Osteoblast (primary cell): ENCODE results near the gene ZSCAN5B. TPM values are rescaled to one million over a fixed set of nuclear protein-coding genes. Genes with fewer than 3 reads are reported as not detected.
"Not testable (repeated sequence)": the region's sequence is repeated elsewhere in the genome, so short reads cannot be mapped to it uniquely, and the experiment has no call there.

Experiments
- DNase-seq: peaks from one replicate; pipeline ENCODE4 v3.0.0; 2011; ENCODE audit warnings: low spot score, mixed read lengths; ENCODE audit not compliant: insufficient read length; ENCODE audit errors: missing footprints
- H2AFZ ChIP-seq: 2 replicates; pipeline ENCODE4 v1.6.0; 2011; ENCODE audit warnings: mild to moderate bottlenecking, low read length
- H3K27ac ChIP-seq: 2 replicates; pipeline ENCODE4 v1.5.1; 2011; ENCODE audit warnings: mild to moderate bottlenecking, low read depth, low read length, moderate library complexity
- H3K27me3 ChIP-seq: 2 replicates; pipeline ENCODE4 v1.6.0; 2012; ENCODE audit warnings: mild to moderate bottlenecking, control low read depth, inconsistent platforms, low read length, moderate library complexity; ENCODE audit not compliant: insufficient read depth
- H3K36me3 ChIP-seq: 2 replicates; pipeline ENCODE4 v1.5.1; 2011; ENCODE audit warnings: mild to moderate bottlenecking, low read length, control low read depth, moderate library complexity; ENCODE audit not compliant: insufficient read depth
- H3K4me1 ChIP-seq: 2 replicates; pipeline ENCODE4 v1.5.1; 2011; ENCODE audit warnings: mild to moderate bottlenecking, low read length, control low read depth, moderate library complexity; ENCODE audit not compliant: insufficient read depth
- H3K4me2 ChIP-seq: 2 replicates; pipeline ENCODE4 v1.6.0; 2011; ENCODE audit warnings: mild to moderate bottlenecking, low read length; ENCODE audit not compliant: insufficient read depth
- H3K4me3 ChIP-seq: fragments of 200-600 bp; sonication (generic); 3 replicates; pipeline ENCODE4 v1.5.1; 2012; ENCODE audit warnings: mild to moderate bottlenecking, low read length, inconsistent platforms; ENCODE audit not compliant: insufficient read depth
- H3K79me2 ChIP-seq: 2 replicates; pipeline ENCODE4 v1.6.0; 2012; ENCODE audit warnings: mild to moderate bottlenecking, low read length, control low read depth, inconsistent platforms; ENCODE audit not compliant: insufficient read depth
- H3K9me3 ChIP-seq: 2 replicates; pipeline ENCODE4 v1.5.1; 2011; ENCODE audit warnings: low read depth, low read length, control low read depth
- H4K20me1 ChIP-seq: 2 replicates; pipeline ENCODE4 v1.6.0; 2012; ENCODE audit warnings: mild to moderate bottlenecking, low read length, control low read depth; ENCODE audit not compliant: insufficient read depth
- CTCF ChIP-seq: IDR thresholded peaks from 2 replicates; pipeline ENCODE4 v1.5.1; 2011; ENCODE audit warnings: mild to moderate bottlenecking, low read depth, low read length, moderate library complexity; ENCODE audit errors: extremely low read depth
- total RNA-seq: library from RNA; depleted of rRNA; stranded (reverse); fragments of >200 nt; gene quantifications from 2 replicates; pipeline ENCODE4 v1.2.3, GENCODE V29; 2012

The ZSCAN5B gene
- under 0.01 TPM in 1 of 2 replicates, not detected in the other for total RNA-seq

GRCh38 chr19:56197646-56198045 is at the start of gene ZSCAN5B:
Gene ZSCAN5B, minus strand, starts transcription at chr19:56197783. Its CDS starts 4,731 bp downstream, at chr19:56193052.
- not testable (repeated sequence) for H3K79me2 ChIP-seq, H4K20me1 ChIP-seq, H3K27ac ChIP-seq, H3K4me2 ChIP-seq, H3K27me3 ChIP-seq, DNase-seq, H3K4me3 ChIP-seq, H3K9me3 ChIP-seq, H2AFZ ChIP-seq, H3K36me3 ChIP-seq, H3K4me1 ChIP-seq

GRCh38 chr19:56245764-56246163 is 48.2 kb upstream of the ZSCAN5B start:
- not testable (repeated sequence) for H3K27ac ChIP-seq, H3K36me3 ChIP-seq, H3K27me3 ChIP-seq, H3K4me3 ChIP-seq, H3K79me2 ChIP-seq, H3K4me2 ChIP-seq, H2AFZ ChIP-seq, H3K9me3 ChIP-seq, DNase-seq, H3K4me1 ChIP-seq, H4K20me1 ChIP-seq

GRCh38 chr19:56245121-56245740 is 47.6 kb upstream of the ZSCAN5B start:
- Histone ChIP-seq H3K4me2 (no peak overlapping the region), H3K4me1 (no peaks in the 10 kb centered on the region), H3K27ac (no peak overlapping the region), H3K36me3 (no peaks in the 10 kb centered on the region), H3K79me2 (no peaks in the 10 kb centered on the region), H2AFZ (no peak overlapping the region), H3K4me3 (no peak overlapping the region), H3K9me3 (no peaks in the 10 kb centered on the region), H3K27me3 (no peaks in the 10 kb centered on the region), H4K20me1 (no peaks in the 10 kb centered on the region)
- TF ChIP-seq CTCF = no peak
- DNase-seq = no peak

- DNase-seq = no peak
- no peak for TF ChIP-seq CTCF
- no peak overlapping the region for H3K27ac ChIP-seq
- no peaks in the 10 kb centered on the region for H3K4me1 ChIP-seq
- no peak overlapping the region for H2AFZ ChIP-seq
- no peaks in the 10 kb centered on the region for H3K36me3 ChIP-seq
- H3K4me3 ChIP-seq = no peak overlapping the region
- H3K27me3 ChIP-seq = no peaks in the 10 kb centered on the region
- H4K20me1 ChIP-seq = no peaks in the 10 kb centered on the region
- H3K79me2 ChIP-seq = no peaks in the 10 kb centered on the region
- no peak overlapping the region for H3K4me2 ChIP-seq
- H3K9me3 ChIP-seq = no peaks in the 10 kb centered on the region
These were observed 25.9 kb upstream of the ZSCAN5B start for GRCh38 chr19:56223481-56223880.

- DNase-seq = no peak
- no peaks in the 10 kb centered on the region for H3K4me1 ChIP-seq
- H3K4me2 ChIP-seq = no peak overlapping the region
- H3K4me3 ChIP-seq = no peak overlapping the region
- no peak overlapping the region for H2AFZ ChIP-seq
- no peaks in the 10 kb centered on the region for H3K9me3 ChIP-seq
- TF ChIP-seq CTCF = no peak
- no peaks in the 10 kb centered on the region for H3K36me3 ChIP-seq
- no peaks in the 10 kb centered on the region for H3K27me3 ChIP-seq
- H3K27ac ChIP-seq = no peak overlapping the region
- H3K79me2 ChIP-seq = no peaks in the 10 kb centered on the region
- no peaks in the 10 kb centered on the region for H4K20me1 ChIP-seq
These were observed 25.3 kb upstream of the ZSCAN5B start for GRCh38 chr19:56222901-56223300.
